Measurements from ENCODE around the gene ISG20. TPM values are rescaled to one million over a fixed set of nuclear protein-coding genes. Genes with fewer than 3 reads are reported as not detected.

ISG20 gene
- polyA plus RNA-seq, 1 donor (not counting 4 experiments of a cell fraction or from before 2014, with no cell fraction given) = 8.9 TPM

DNA sequence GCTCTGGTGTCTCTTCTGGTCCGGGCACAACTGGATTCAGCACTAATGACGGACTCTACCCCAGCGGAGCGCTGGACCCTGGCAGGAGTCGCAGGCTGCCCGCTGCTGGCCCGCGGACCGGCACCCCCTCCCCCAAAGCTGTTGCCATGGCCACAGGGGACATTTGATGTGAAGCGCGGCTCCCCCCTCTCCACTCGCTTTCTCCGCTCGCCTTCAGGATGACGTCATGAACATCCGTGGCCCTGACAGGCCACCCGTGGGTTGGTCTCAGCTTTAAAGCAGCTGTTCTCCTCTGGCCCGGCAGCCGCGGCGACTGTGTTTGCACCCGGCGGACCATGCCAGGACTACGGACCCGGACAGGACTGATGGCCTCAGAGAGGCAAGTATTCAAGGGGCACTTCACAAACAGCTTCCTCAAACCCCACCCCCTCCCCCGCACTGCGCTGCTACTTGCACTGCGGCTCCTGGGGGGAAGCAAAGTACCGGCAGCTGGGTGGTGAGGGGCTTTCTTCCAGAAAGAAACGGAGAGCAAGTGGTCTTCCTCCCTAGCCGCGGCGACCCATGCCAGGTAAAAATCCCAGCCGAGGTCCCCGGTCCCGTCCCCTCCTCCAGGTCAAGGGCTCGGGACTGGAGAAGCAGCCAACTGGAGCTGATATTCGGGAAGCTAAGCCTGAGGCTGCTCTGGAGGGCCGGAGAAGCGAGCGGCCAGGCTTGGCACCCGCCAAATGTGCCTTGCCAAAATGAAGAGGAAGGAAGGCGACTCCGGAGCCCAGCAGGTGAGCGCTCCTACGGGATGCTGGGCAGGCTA is 34.2 kb upstream of the ISG20 start:
- no peak overlapping the region for H3K4me3 ChIP-seq (ENCODE audit: control insufficient read depth in 2 of 3, extremely low read depth in 1 of 3, insufficient read depth in 2 of 3, low read depth in 1 of 3, low read length in 3 of 3)
- no peak overlapping the region for H3K9ac ChIP-seq (ENCODE audit: control insufficient read depth, extremely low read depth, insufficient read depth, low read length)
- H3K9me3 ChIP-seq (ENCODE audit: control insufficient read depth, low read depth, low read length) = no peaks in the 10 kb centered on the region
- FAIRE-seq = no peak
- no peaks in the 10 kb centered on the region for H3K36me3 ChIP-seq (ENCODE audit: control insufficient read depth in 2 of 2, extremely low read depth in 1 of 2, insufficient read depth in 2 of 2, low read length in 2 of 2)
- H3K4me1 ChIP-seq (ENCODE audit: control insufficient read depth, extremely low read depth, insufficient read depth, low read length) = no peaks in the 10 kb centered on the region
- H3K27me3 ChIP-seq (ENCODE audit: control insufficient read depth, extremely low read depth, insufficient read depth, low read length) = peaks cover 45% of the 10 kb centered on the region
- no peak overlapping the region for H2AFZ ChIP-seq (ENCODE audit: control insufficient read depth, low read length)
- TF ChIP-seq EZH2 (IDR thresholded peaks at IDR 0.05; ENCODE audit: low read length) = peak; percentile 59
- TF ChIP-seq, protein P1, sequence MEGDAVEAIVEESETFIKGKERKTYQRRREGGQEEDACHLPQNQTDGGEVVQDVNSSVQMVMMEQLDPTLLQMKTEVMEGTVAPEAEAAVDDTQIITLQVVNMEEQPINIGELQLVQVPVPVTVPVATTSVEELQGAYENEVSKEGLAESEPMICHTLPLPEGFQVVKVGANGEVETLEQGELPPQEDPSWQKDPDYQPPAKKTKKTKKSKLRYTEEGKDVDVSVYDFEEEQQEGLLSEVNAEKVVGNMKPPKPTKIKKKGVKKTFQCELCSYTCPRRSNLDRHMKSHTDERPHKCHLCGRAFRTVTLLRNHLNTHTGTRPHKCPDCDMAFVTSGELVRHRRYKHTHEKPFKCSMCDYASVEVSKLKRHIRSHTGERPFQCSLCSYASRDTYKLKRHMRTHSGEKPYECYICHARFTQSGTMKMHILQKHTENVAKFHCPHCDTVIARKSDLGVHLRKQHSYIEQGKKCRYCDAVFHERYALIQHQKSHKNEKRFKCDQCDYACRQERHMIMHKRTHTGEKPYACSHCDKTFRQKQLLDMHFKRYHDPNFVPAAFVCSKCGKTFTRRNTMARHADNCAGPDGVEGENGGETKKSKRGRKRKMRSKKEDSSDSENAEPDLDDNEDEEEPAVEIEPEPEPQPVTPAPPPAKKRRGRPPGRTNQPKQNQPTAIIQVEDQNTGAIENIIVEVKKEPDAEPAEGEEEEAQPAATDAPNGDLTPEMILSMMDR (optimal IDR thresholded peaks at IDR 0.05 in 1 of 3, IDR thresholded peaks at IDR 0.05 in 1 of 3, conservative IDR thresholded peaks at IDR 0.05 in 1 of 3; ENCODE audit: extremely low read depth in 1 of 3, insufficient read depth in 2 of 3, low read length in 3 of 3) = no peak
- no peaks in the 10 kb centered on the region for H4K20me1 ChIP-seq (ENCODE audit: control insufficient read depth, extremely low read depth, insufficient read depth, low read length)
- DNase-seq (ENCODE audit: low read depth, low spot score) = no peak
- dilution Hi-C loops (cut with MboI; ENCODE audit: extremely low pct_ligation_motif_present, low sequenced_read_pairs) = no loop called here
- H3K4me2 ChIP-seq (ENCODE audit: control insufficient read depth, extremely low read depth, insufficient read depth, low read depth, low read length) = no peak overlapping the region
- H3K27ac ChIP-seq (ENCODE audit: control insufficient read depth, insufficient read depth, low read length) = no peak overlapping the region
- no peaks in the 10 kb centered on the region for H3K9me1 ChIP-seq (ENCODE audit: control insufficient read depth, extremely low read depth, insufficient read depth, low read length)
- H3K79me2 ChIP-seq (ENCODE audit: control insufficient read depth, insufficient read depth, low read length) = no peaks in the 10 kb centered on the region

DNA sequence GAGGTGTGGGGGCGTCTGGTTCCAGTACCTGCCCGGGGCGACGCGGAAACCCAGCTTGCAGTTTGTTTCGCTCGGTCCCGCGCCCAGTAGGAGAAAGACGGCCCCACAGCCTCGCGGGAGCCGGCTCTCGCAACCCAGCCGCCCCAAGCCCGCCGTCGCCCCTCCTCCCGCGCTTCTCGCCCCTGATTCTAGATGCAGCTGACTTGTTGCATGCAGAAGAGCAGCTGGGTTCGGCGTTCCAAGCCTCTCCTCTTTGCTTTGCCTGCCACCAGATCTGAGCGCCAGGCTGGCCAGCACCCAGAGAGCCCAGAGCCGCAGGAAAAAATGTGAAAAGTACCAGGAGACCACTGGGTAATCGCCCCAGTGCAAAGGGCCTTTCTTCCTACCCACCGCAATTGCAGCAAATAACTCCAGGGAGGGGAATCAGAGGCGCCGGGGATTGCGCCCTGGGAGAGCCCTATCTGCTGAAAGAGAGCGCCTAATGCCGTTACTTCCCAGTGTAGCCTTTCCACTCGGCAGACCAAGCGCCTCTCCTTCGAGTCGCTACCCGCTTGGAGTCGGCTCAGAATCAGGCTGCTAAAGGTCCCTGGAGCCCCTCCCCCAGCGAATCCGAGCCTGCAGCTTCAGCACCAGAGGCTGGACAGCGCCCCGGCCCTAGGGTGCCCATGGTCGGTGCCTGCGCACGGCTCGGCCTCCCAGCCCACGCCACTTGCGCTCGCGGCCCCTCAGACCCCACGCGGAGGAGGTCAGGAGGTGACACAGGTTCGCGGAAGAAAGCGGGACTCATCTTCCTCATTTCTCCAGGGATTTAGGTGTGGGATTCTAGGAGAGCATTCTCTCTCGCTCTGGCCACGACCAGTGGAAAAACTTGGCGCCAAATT is 33.4 kb upstream of the ISG20 start:
- H2AFZ ChIP-seq (ENCODE audit: control insufficient read depth, low read length) = no peak overlapping the region
- H3K79me2 ChIP-seq (ENCODE audit: control insufficient read depth, insufficient read depth, low read length) = no peaks in the 10 kb centered on the region
- no peaks in the 10 kb centered on the region for H3K36me3 ChIP-seq (ENCODE audit: control insufficient read depth in 2 of 2, extremely low read depth in 1 of 2, insufficient read depth in 2 of 2, low read length in 2 of 2)
- TF ChIP-seq, protein P1 (optimal IDR thresholded peaks at IDR 0.05 in 1 of 3, IDR thresholded peaks at IDR 0.05 in 1 of 3, conservative IDR thresholded peaks at IDR 0.05 in 1 of 3; ENCODE audit: extremely low read depth in 1 of 3, insufficient read depth in 2 of 3, low read length in 3 of 3) = no peak
- peak; percentile 75 for TF ChIP-seq EZH2 (IDR thresholded peaks at IDR 0.05; ENCODE audit: low read length)
- dilution Hi-C loops (cut with MboI; ENCODE audit: extremely low pct_ligation_motif_present, low sequenced_read_pairs) = no loop called here
- H3K9ac ChIP-seq (ENCODE audit: control insufficient read depth, extremely low read depth, insufficient read depth, low read length) = no peak overlapping the region
- H3K9me3 ChIP-seq (ENCODE audit: control insufficient read depth, low read depth, low read length) = no peaks in the 10 kb centered on the region
- H3K27ac ChIP-seq (ENCODE audit: control insufficient read depth, insufficient read depth, low read length) = no peak overlapping the region
- H3K4me3 ChIP-seq (ENCODE audit: control insufficient read depth in 2 of 3, extremely low read depth in 1 of 3, insufficient read depth in 2 of 3, low read depth in 1 of 3, low read length in 3 of 3) = no peak overlapping the region
- H3K27me3 ChIP-seq (ENCODE audit: control insufficient read depth, extremely low read depth, insufficient read depth, low read length) = peaks cover 53% of the 10 kb centered on the region
- H3K4me2 ChIP-seq (ENCODE audit: control insufficient read depth, extremely low read depth, insufficient read depth, low read depth, low read length) = no peak overlapping the region
- FAIRE-seq = no peak
- H3K4me1 ChIP-seq (ENCODE audit: control insufficient read depth, extremely low read depth, insufficient read depth, low read length) = no peaks in the 10 kb centered on the region
- DNase-seq (ENCODE audit: low read depth, low spot score) = no peak
- H4K20me1 ChIP-seq (ENCODE audit: control insufficient read depth, extremely low read depth, insufficient read depth, low read length) = no peaks in the 10 kb centered on the region
- H3K9me1 ChIP-seq (ENCODE audit: control insufficient read depth, extremely low read depth, insufficient read depth, low read length) = no peaks in the 10 kb centered on the region

All from keratinocyte (primary cell).